Neural cell (in vitro differentiated cells): ENCODE measurements around the gene SEC11C. TPM values are rescaled to one million over a fixed set of nuclear protein-coding genes. Genes with fewer than 3 reads are reported as not detected.

Experiments
- H2AFZ ChIP-seq: fragments of 200-600, 300-800 bp; sonication (generic), shearing (Covaris generic); 2 replicates; pipeline ENCODE4 v1.6.0; 2014; ENCODE audit warnings: low read depth, mild to moderate bottlenecking, antibody characterized with exemption, low read length, moderate library complexity
- H3F3A ChIP-seq: fragments of 200-600 bp; shearing (Covaris generic); 2 replicates; pipeline ENCODE4 v1.6.1; 2016; ENCODE audit warnings: mild to moderate bottlenecking, moderate library complexity, mixed read lengths, antibody characterized with exemption, low read length; ENCODE audit not compliant: insufficient read depth, poor library complexity, severe bottlenecking
- H3K27ac ChIP-seq: fragments of 200-600, 300-800 bp; sonication (generic), shearing (Covaris generic); 2 replicates; pipeline ENCODE4 v1.5.1; 2014; ENCODE audit warnings: mild to moderate bottlenecking, low read length, moderate library complexity
- H3K27me3 ChIP-seq: fragments of 300-800, 200-600 bp; sonication (generic), shearing (Covaris generic); 2 replicates; pipeline ENCODE4 v1.6.0; 2014; ENCODE audit warnings: mild to moderate bottlenecking, low read depth, low read length, moderate library complexity; ENCODE audit not compliant: insufficient read depth
- H3K36me3 ChIP-seq: fragments of 300-800, 200-600 bp; sonication (generic), shearing (Covaris generic); 2 replicates; pipeline ENCODE4 v1.5.1; 2014; ENCODE audit warnings: mild to moderate bottlenecking, antibody characterized with exemption, low read length, moderate library complexity; ENCODE audit not compliant: insufficient read depth
- H3K4me2 ChIP-seq: fragments of 300-800, 200-600 bp; sonication (generic), shearing (Covaris generic); 2 replicates; pipeline ENCODE4 v1.6.0; 2014; ENCODE audit warnings: mild to moderate bottlenecking, low read length
- H3K4me3 ChIP-seq: fragments of 300-800, 200-600 bp; sonication (generic), shearing (Covaris generic); 2 replicates; pipeline ENCODE4 v1.5.1; 2014; ENCODE audit warnings: mild to moderate bottlenecking, low read length, moderate library complexity
- H3K79me2 ChIP-seq: fragments of 200-600 bp; shearing (Covaris generic); replicated peaks from 2 replicates; pipeline ENCODE4 v1.6.0; 2014; ENCODE audit warnings: mild to moderate bottlenecking, low read length, moderate library complexity; ENCODE audit not compliant: insufficient read depth
- H3K9ac ChIP-seq: fragments of 300-800, 200-600 bp; sonication (generic), shearing (Covaris generic); 2 replicates; pipeline ENCODE4 v1.6.1; 2016; ENCODE audit warnings: mild to moderate bottlenecking, low read length, mixed read lengths
- H3K9me2 ChIP-seq: fragments of 200-600 bp; shearing (Covaris generic); 2 replicates; pipeline ENCODE4 v1.6.1; 2016; ENCODE audit warnings: mild to moderate bottlenecking, low read length, mixed read lengths; ENCODE audit not compliant: insufficient read depth
- H3K9me3 ChIP-seq: fragments of 200-600, 300-800 bp; sonication (generic), shearing (Covaris generic); 2 replicates; pipeline ENCODE4 v1.6.1; 2016; ENCODE audit warnings: mild to moderate bottlenecking, mixed run types, low read length, moderate library complexity, mixed read lengths
- H4K20me1 ChIP-seq: fragments of 200-600 bp; shearing (Covaris generic); 2 replicates; pipeline ENCODE4 v1.6.1; 2016; ENCODE audit warnings: mild to moderate bottlenecking, mixed run types; ENCODE audit not compliant: insufficient read depth
- EP300 ChIP-seq: fragments of 450-650 bp; conservative IDR thresholded peaks from 2 replicates; pipeline ENCODE4 v1.6.1; 2014; ENCODE audit warnings: antibody characterized with exemption, mild to moderate bottlenecking, moderate library complexity; ENCODE audit not compliant: poor library complexity, severe bottlenecking
- EZH2 ChIP-seq: fragments of 200-600, 300-800 bp; shearing (Covaris generic), sonication (generic); IDR thresholded peaks from 2 replicates; pipeline ENCODE4 v1.6.1; 2014; ENCODE audit warnings: antibody characterized with exemption, low read length, borderline replicate concordance, mild to moderate bottlenecking; ENCODE audit not compliant: insufficient read depth, poor library complexity, severe bottlenecking
- MXI1 ChIP-seq: fragments of 450-650 bp; conservative IDR thresholded peaks from 2 replicates; pipeline ENCODE4 v1.6.1; 2014; ENCODE audit warnings: antibody characterized with exemption, mild to moderate bottlenecking; ENCODE audit not compliant: poor library complexity, severe bottlenecking
- POLR2AphosphoS5 ChIP-seq: IDR thresholded peaks from 2 replicates; pipeline ENCODE4 v1.6.1; 2012
- RAD21 ChIP-seq: fragments of 450-650 bp; conservative IDR thresholded peaks from 2 replicates; pipeline ENCODE4 v1.6.1; 2014; ENCODE audit warnings: antibody characterized with exemption, mild to moderate bottlenecking, moderate library complexity
- SMC3 ChIP-seq: fragments of 450-650 bp; conservative IDR thresholded peaks from 2 replicates; pipeline ENCODE4 v1.6.1; 2014; ENCODE audit warnings: antibody characterized with exemption, mild to moderate bottlenecking, moderate library complexity; ENCODE audit not compliant: poor library complexity
- TAF1 ChIP-seq: IDR thresholded peaks from 2 replicates; pipeline ENCODE4 v1.6.1; 2012; ENCODE audit warnings: low read depth
- polyA plus RNA-seq: library from polyadenylated mRNA; depleted of rRNA; stranded (reverse); fragments of >200 nt; gene quantifications from 2 replicates; pipeline ENCODE4 v1.2.3, GENCODE V29; 2014
- TF ChIP-seq, protein P1 (sequence below): fragments of 450-650 bp; IDR thresholded peaks from 2 replicates; pipeline ENCODE4 v1.5.1; 2014; ENCODE audit warnings: antibody characterized with exemption, mild to moderate bottlenecking, moderate library complexity; ENCODE audit not compliant: poor library complexity, severe bottlenecking
- TF ChIP-seq, protein P2 (sequence below): IDR thresholded peaks from 2 replicates; pipeline ENCODE4 v1.6.1; 2012; ENCODE audit warnings: borderline replicate concordance

SEC11C gene
- polyA plus RNA-seq, 1 donor from 2014 or later, result 211 TPM

DNA sequence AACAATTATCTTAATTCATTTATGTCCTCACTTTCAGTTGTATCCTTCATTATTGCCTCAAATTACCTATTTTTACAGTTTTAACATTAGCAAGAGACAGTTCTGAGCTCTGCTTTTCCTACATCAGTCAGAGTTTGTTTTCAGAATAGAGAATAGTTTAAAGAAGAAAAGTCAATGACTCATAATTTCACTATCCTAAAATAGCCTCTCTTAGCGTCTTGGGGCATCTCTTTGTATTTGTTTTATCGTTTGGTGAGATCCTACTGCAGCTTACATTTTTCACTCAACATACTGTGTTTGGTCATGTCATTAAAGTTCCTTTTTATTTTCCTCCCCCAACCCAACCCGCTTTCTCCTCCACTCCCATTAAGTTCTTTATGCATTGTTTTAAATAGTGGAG is 3.8 kb downstream of the SEC11C start:
- no peak overlapping the region for H2AFZ ChIP-seq
- H3F3A ChIP-seq, result no peaks in the 10 kb centered on the region
- H3K79me2 ChIP-seq, result peaks cover 26% of the 10 kb centered on the region
- H3K27me3 ChIP-seq, result no peaks in the 10 kb centered on the region
- H3K27ac ChIP-seq, result no peak overlapping the region
- H3K9ac ChIP-seq, result no peak overlapping the region
- no peak overlapping the region for H3K4me2 ChIP-seq
- H3K36me3 ChIP-seq, result no peaks in the 10 kb centered on the region
- no peaks in the 10 kb centered on the region for H3K9me2 ChIP-seq
- H3K4me3 ChIP-seq, result no peak overlapping the region
- no peaks in the 10 kb centered on the region for H3K9me3 ChIP-seq
- TF ChIP-seq RAD21 (no peak), MXI1 (no peak), POLR2AphosphoS5 (no peak), EZH2 (no peak), TAF1 (no peak), SMC3 (no peak), EP300 (no peak)
- TF ChIP-seq, protein P1, sequence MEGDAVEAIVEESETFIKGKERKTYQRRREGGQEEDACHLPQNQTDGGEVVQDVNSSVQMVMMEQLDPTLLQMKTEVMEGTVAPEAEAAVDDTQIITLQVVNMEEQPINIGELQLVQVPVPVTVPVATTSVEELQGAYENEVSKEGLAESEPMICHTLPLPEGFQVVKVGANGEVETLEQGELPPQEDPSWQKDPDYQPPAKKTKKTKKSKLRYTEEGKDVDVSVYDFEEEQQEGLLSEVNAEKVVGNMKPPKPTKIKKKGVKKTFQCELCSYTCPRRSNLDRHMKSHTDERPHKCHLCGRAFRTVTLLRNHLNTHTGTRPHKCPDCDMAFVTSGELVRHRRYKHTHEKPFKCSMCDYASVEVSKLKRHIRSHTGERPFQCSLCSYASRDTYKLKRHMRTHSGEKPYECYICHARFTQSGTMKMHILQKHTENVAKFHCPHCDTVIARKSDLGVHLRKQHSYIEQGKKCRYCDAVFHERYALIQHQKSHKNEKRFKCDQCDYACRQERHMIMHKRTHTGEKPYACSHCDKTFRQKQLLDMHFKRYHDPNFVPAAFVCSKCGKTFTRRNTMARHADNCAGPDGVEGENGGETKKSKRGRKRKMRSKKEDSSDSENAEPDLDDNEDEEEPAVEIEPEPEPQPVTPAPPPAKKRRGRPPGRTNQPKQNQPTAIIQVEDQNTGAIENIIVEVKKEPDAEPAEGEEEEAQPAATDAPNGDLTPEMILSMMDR, result no peak
- TF ChIP-seq, protein P2, sequence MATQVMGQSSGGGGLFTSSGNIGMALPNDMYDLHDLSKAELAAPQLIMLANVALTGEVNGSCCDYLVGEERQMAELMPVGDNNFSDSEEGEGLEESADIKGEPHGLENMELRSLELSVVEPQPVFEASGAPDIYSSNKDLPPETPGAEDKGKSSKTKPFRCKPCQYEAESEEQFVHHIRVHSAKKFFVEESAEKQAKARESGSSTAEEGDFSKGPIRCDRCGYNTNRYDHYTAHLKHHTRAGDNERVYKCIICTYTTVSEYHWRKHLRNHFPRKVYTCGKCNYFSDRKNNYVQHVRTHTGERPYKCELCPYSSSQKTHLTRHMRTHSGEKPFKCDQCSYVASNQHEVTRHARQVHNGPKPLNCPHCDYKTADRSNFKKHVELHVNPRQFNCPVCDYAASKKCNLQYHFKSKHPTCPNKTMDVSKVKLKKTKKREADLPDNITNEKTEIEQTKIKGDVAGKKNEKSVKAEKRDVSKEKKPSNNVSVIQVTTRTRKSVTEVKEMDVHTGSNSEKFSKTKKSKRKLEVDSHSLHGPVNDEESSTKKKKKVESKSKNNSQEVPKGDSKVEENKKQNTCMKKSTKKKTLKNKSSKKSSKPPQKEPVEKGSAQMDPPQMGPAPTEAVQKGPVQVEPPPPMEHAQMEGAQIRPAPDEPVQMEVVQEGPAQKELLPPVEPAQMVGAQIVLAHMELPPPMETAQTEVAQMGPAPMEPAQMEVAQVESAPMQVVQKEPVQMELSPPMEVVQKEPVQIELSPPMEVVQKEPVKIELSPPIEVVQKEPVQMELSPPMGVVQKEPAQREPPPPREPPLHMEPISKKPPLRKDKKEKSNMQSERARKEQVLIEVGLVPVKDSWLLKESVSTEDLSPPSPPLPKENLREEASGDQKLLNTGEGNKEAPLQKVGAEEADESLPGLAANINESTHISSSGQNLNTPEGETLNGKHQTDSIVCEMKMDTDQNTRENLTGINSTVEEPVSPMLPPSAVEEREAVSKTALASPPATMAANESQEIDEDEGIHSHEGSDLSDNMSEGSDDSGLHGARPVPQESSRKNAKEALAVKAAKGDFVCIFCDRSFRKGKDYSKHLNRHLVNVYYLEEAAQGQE, result no peak
- no peaks in the 10 kb centered on the region for H4K20me1 ChIP-seq

DNA sequence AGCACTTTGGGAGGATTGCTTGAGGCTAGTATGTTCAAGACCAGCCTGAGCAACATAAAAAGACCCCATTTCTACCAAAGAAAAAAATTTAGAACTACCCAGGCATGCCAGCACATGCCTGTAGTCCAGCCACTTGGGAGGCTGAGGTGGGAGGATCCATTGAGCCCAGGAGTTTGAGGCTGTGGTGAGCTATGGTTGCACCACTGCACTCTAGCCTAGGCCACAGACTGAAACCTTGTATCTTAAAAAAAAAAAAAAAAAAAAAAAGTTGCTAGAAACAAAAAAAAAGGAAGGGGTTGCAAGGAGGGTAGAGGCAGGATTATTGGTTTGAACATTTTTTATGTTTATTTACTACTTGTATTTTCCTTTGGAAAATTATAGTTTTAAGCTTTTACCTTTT is 4.8 kb downstream of the SEC11C start:
- Histone ChIP-seq H3K9ac (no peak overlapping the region), H4K20me1 (no peaks in the 10 kb centered on the region), H3K36me3 (no peaks in the 10 kb centered on the region), H3K4me3 (no peak overlapping the region), H3K27ac (no peak overlapping the region), H2AFZ (no peak overlapping the region), H3K9me2 (no peaks in the 10 kb centered on the region), H3K4me2 (no peak overlapping the region), H3F3A (no peaks in the 10 kb centered on the region), H3K79me2 (peaks cover 26% of the 10 kb centered on the region), H3K27me3 (no peaks in the 10 kb centered on the region), H3K9me3 (no peaks in the 10 kb centered on the region)
- TF ChIP-seq RAD21 (no peak), EP300 (no peak), POLR2AphosphoS5 (no peak), EZH2 (no peak), MXI1 (no peak), SMC3 (no peak), TAF1 (no peak)
- TF ChIP-seq, protein P1, result no peak
- TF ChIP-seq, protein P2, result no peak
